ENCODE results near the gene LAMTOR4. TPM values are rescaled to one million over a fixed set of nuclear protein-coding genes. Genes with fewer than 3 reads are reported as not detected.
"Not testable (repeated sequence)": the region's sequence is repeated elsewhere in the genome, so short reads cannot be mapped to it uniquely, and the experiment has no call there.

The LAMTOR4 gene
- total RNA-seq, 1 donor from 2014 or later = 96.6 TPM

- DNase-seq (ENCODE audit: low read depth in 2 of 2) = no peak
These were observed 26.1 kb upstream of the LAMTOR4 start for GRCh38 chr7:100122568-100122967.

GRCh38 chr7:100124301-100125230, 24.2 kb upstream of the LAMTOR4 start:
- DNase-seq (ENCODE audit: low read depth in 2 of 2) = no peak

GRCh38 chr7:100126239-100126930, 22.3 kb upstream of the LAMTOR4 start:
- no peak for DNase-seq (ENCODE audit: low read depth in 2 of 2)

- peak; percentile 93 to 94 for DNase-seq (ENCODE audit: low read depth in 2 of 2)
These were observed 21.5 kb upstream of the LAMTOR4 start, which contains the start of gene MBLAC1 for GRCh38 chr7:100126931-100127865. Gene MBLAC1 (plus strand): TSS chr7:100126967. CDS start chr7:100127396, 429 bp downstream.

GRCh38 chr7:100127866-100128636, 20.7 kb upstream of the LAMTOR4 start:
- DNase-seq (ENCODE audit: low read depth in 2 of 2) = no peak

- DNase-seq (ENCODE audit: low read depth in 2 of 2) = no peak
These were observed 20.1 kb upstream of the LAMTOR4 start for GRCh38 chr7:100128637-100128963.

- not testable (repeated sequence) for DNase-seq (ENCODE audit: low read depth in 2 of 2)
These were observed 18.5 kb upstream of the LAMTOR4 start for GRCh38 chr7:100130220-100130607.

- peak; percentile 53 to 67 for DNase-seq (ENCODE audit: low read depth in 2 of 2)
These were observed 17.9 kb upstream of the LAMTOR4 start for GRCh38 chr7:100130608-100131453.

GRCh38 chr7:100132126-100132525, 16.6 kb upstream of the LAMTOR4 start:
- DNase-seq (ENCODE audit: low read depth in 2 of 2) = no peak

- DNase-seq (ENCODE audit: low read depth in 2 of 2) = peak; percentile 74 to 81
These were observed 16.0 kb upstream of the LAMTOR4 start for GRCh38 chr7:100132697-100133151.

GRCh38 chr7:100137851-100138760, 10.6 kb upstream of the LAMTOR4 start:
- DNase-seq (ENCODE audit: low read depth in 2 of 2) = no peak

- no peak for DNase-seq (ENCODE audit: low read depth in 2 of 2)
These were observed 7.2 kb upstream of the LAMTOR4 start for GRCh38 chr7:100141555-100141949.

GRCh38 chr7:100142461-100142860, 6.3 kb upstream of the LAMTOR4 start:
- no peak for DNase-seq (ENCODE audit: low read depth in 2 of 2)

GRCh38 chr7:100146350-100146749, 2.4 kb upstream of the LAMTOR4 start:
- not testable (repeated sequence) for DNase-seq (ENCODE audit: low read depth in 2 of 2)

- DNase-seq (ENCODE audit: low read depth in 2 of 2) = no peak
These were observed 1.4 kb upstream of the LAMTOR4 start for GRCh38 chr7:100147278-100147677.

- DNase-seq (ENCODE audit: low read depth in 2 of 2) = no peak
These were observed 526 bp upstream of the LAMTOR4 start for GRCh38 chr7:100148225-100148558.

GRCh38 chr7:100152404-100152803, 3.7 kb downstream of the LAMTOR4 start:
- no peak for DNase-seq (ENCODE audit: low read depth in 2 of 2)

GRCh38 chr7:100152937-100153666, 4.4 kb downstream of the LAMTOR4 start:
- no peak for DNase-seq (ENCODE audit: low read depth in 2 of 2)
